Kidney (tissue), 14 donors: Measurements from ENCODE around the gene SLC24A4. TPM values are rescaled to one million over a fixed set of nuclear protein-coding genes. Genes with fewer than 3 reads are reported as not detected.

Source experiments
- DNase-seq, 5 donors: peaks; one replicate each; pipeline ENCODE4 v3.0.0-alpha.2; 2013 to 2020
- FAIRE-seq: peaks from 2 replicates; lab custom pipeline; 2012; peaks lifted over from hg19 to GRCh38; lab: Jason Lieb, UNC
- H3K27ac ChIP-seq, 2 donors: one replicate each; pipeline ENCODE4 v1.7.0; 2013; ENCODE audit warnings: low read depth in 2 of 2, low read length in 2 of 2, inconsistent platforms in 1 of 2
- H3K27me3 ChIP-seq: one replicate; pipeline ENCODE4 v1.7.1; 2013; ENCODE audit warnings: low read length, inconsistent platforms; ENCODE audit not compliant: control insufficient read depth, insufficient read depth
- H3K36me3 ChIP-seq, 3 donors: one replicate each; pipeline versions ENCODE4 v1.7.0 to v1.7.1; 2013; ENCODE audit warnings: low read length in 3 of 3, control low read depth in 1 of 3, inconsistent platforms in 1 of 3; ENCODE audit not compliant: insufficient read depth in 3 of 3, control insufficient read depth in 2 of 3
- H3K4me1 ChIP-seq, 3 donors: one replicate each; pipeline versions ENCODE4 v1.7.0 to v1.7.1; 2013; ENCODE audit warnings: low read length in 3 of 3, inconsistent platforms in 1 of 3, low read depth in 1 of 3; ENCODE audit not compliant: control insufficient read depth in 2 of 3, insufficient read depth in 2 of 3
- H3K4me3 ChIP-seq, 3 donors: one replicate each; pipeline versions ENCODE4 v1.7.0 to v1.8.1; 2013; ENCODE audit warnings: low read length in 3 of 3, control low read depth in 1 of 3, inconsistent platforms in 1 of 3
- H3K9ac ChIP-seq, 3 donors: one replicate each; pipeline versions ENCODE4 v1.7.0 to v1.7.1; 2013; ENCODE audit warnings: low read length in 3 of 3, control low read depth in 1 of 3, inconsistent platforms in 1 of 3
- H3K9me3 ChIP-seq, 3 donors: one replicate each; pipeline versions ENCODE4 v1.7.0 to v1.7.1; 2013; ENCODE audit warnings: low read length in 3 of 3, control low read depth in 1 of 3, inconsistent platforms in 1 of 3; ENCODE audit not compliant: control insufficient read depth in 2 of 3, insufficient read depth in 1 of 3
- CTCF ChIP-seq: IDR thresholded peaks from 3 replicates; pipeline ENCODE4 v1.5.1; 2012; ENCODE audit warnings: mild to moderate bottlenecking, moderate library complexity, borderline replicate concordance; ENCODE audit not compliant: insufficient read depth; ENCODE audit errors: extremely low read depth
- intact Hi-C: fragments of 100-400 bp; cut with DNase I; formaldehyde crosslinking; loops from one replicate; pipeline ENCODE4 v1.11.1; 2022
- polyA plus RNA-seq: library from polyadenylated mRNA; stranded (reverse); fragments of 350-450 nt; fragmentation: Illumina TruSeq; extraction: RNeasy Lipid Tissue Mini Kit (QIAGEN cat#74804); gene quantifications from one replicate; pipeline ENCODE4 v1.2.3, GENCODE V29; 2014; ENCODE audit warnings: low read depth, low replicate concordance; ENCODE audit not compliant: insufficient read depth
- total RNA-seq: library from RNA; stranded (reverse); fragmentation: NEBNext Ultra II Directional; extraction: Animal tissue kit (Norgen Biotek cat#: 25700); gene quantifications from one replicate; pipeline ENCODE4 v1.2.1, GENCODE V29; 2021
- donor health status: control.
- donor health status: control.
- donor health status: control.
- donor health status: control.
- donor health status: control.
- donor health status: DM: yes; HTN: yes; CAD: no.
- donor health status: Normal renal cell carcinoma (clear cell type).

SLC24A4 gene
- total and polyA plus RNA-seq, 2 donors from 2014 or later = 0.32 to 0.85 TPM

- TF ChIP-seq CTCF = no peak
- H3K27ac ChIP-seq = no peak overlapping the region
- H3K9ac ChIP-seq = no peak overlapping the region
- no peaks in the 10 kb centered on the region for H3K27me3 ChIP-seq
- DNase-seq (no peak), FAIRE-seq (no peak)
- no peaks in the 10 kb centered on the region for H3K9me3 ChIP-seq
- no peaks in the 10 kb centered on the region for H3K36me3 ChIP-seq
- intact Hi-C loops = no loop called here
- H3K4me3 ChIP-seq = no peak overlapping the region
- H3K4me1 ChIP-seq = peaks cover 0 to 4% (median 0%) of the 10 kb centered on the region in 3 donors
These were observed 196.5 kb downstream of the SLC24A4 start for GRCh38 chr14:92519246-92520101.

GRCh38 chr14:92520102-92521057, 197.4 kb downstream of the SLC24A4 start:
- Histone ChIP-seq H3K9ac (no peak overlapping the region), H3K36me3 (no peaks in the 10 kb centered on the region), H3K27me3 (no peaks in the 10 kb centered on the region), H3K4me1 (no peaks in the 10 kb centered on the region), H3K4me3 (no peak overlapping the region), H3K27ac (no peak overlapping the region), H3K9me3 (no peaks in the 10 kb centered on the region)
- no peak for TF ChIP-seq CTCF
- no peak for DNase-seq
- intact Hi-C loops = no loop called here
- FAIRE-seq = no peak

GRCh38 chr14:92521058-92521415, 198.1 kb downstream of the SLC24A4 start:
- Histone ChIP-seq H3K36me3 (no peaks in the 10 kb centered on the region), H3K27ac (no peak overlapping the region), H3K4me3 (no peak overlapping the region), H3K9me3 (no peaks in the 10 kb centered on the region), H3K9ac (no peak overlapping the region), H3K4me1 (no peaks in the 10 kb centered on the region), H3K27me3 (no peaks in the 10 kb centered on the region)
- TF ChIP-seq CTCF = no peak
- intact Hi-C loops = no loop called here
- FAIRE-seq (no peak), DNase-seq (no peak)
